Thoracic aorta (tissue), 2 donors: ENCODE measurements around the gene LRRC49. TPM values are rescaled to one million over a fixed set of nuclear protein-coding genes. Genes with fewer than 3 reads are reported as not detected.
"Not testable (repeated sequence)": the region's sequence is repeated elsewhere in the genome, so short reads cannot be mapped to it uniquely, and the experiment has no call there.

Source experiments
- ATAC-seq: fragments of 150-250 bp; one replicate; pipeline ENCODE4 v1.8.0; 2017; ENCODE audit warnings: low read depth; ENCODE audit not compliant: insufficient number of reproducible peaks, low FRiP score
- DNase-seq: peaks from one replicate; pipeline ENCODE4 v3.0.0-alpha.2; 2020; ENCODE audit warnings: low spot score
- H3K27ac ChIP-seq, 2 donors: fragments of 200-600 bp; sonication (generic); 1 replicate in 1 of 2; 2 replicates in 1 of 2; pipeline ENCODE4 v1.5.1; 2016; ENCODE audit warnings: mild to moderate bottlenecking in 2 of 2, moderate library complexity in 2 of 2
- H3K27me3 ChIP-seq: fragments of 200-600 bp; sonication (generic); replicated peaks from 2 replicates; pipeline ENCODE4 v1.6.0; 2016; ENCODE audit warnings: mild to moderate bottlenecking; ENCODE audit not compliant: insufficient read depth
- H3K36me3 ChIP-seq: fragments of 200-600 bp; sonication (generic); one replicate; pipeline ENCODE4 v1.5.1; 2016
- H3K4me1 ChIP-seq, 2 donors: fragments of 200-600 bp; sonication (generic); 1 replicate in 1 of 2; 2 replicates in 1 of 2; pipeline versions ENCODE4 v1.5.1 to v1.6.0; 2016; ENCODE audit warnings: low read depth in 2 of 2, mild to moderate bottlenecking in 1 of 2; ENCODE audit not compliant: control insufficient read depth in 1 of 2
- H3K4me3 ChIP-seq: fragments of 200-600 bp; sonication (generic); 2 replicates; pipeline ENCODE4 v1.5.1; 2016; ENCODE audit warnings: mild to moderate bottlenecking
- H3K9me3 ChIP-seq: fragments of 200-600 bp; sonication (generic); 2 replicates; pipeline ENCODE4 v1.5.1; 2016
- total RNA-seq, 2 donors: library from RNA; depleted of rRNA; stranded (reverse); fragments of >200 nt; gene quantifications; one replicate each; pipeline versions ENCODE4 v1.1.0 to v1.2.3, GENCODE V29; 2016
- TF ChIP-seq, protein P1 (sequence below): fragments of 200-600 bp; sonication (generic); IDR thresholded peaks from one replicate; pipeline ENCODE4 v1.5.1; 2019; ENCODE audit warnings: antibody characterized with exemption

LRRC49 gene
- total RNA-seq, 2 donors from 2014 or later, result 8.9 to 9.4 TPM

DNA sequence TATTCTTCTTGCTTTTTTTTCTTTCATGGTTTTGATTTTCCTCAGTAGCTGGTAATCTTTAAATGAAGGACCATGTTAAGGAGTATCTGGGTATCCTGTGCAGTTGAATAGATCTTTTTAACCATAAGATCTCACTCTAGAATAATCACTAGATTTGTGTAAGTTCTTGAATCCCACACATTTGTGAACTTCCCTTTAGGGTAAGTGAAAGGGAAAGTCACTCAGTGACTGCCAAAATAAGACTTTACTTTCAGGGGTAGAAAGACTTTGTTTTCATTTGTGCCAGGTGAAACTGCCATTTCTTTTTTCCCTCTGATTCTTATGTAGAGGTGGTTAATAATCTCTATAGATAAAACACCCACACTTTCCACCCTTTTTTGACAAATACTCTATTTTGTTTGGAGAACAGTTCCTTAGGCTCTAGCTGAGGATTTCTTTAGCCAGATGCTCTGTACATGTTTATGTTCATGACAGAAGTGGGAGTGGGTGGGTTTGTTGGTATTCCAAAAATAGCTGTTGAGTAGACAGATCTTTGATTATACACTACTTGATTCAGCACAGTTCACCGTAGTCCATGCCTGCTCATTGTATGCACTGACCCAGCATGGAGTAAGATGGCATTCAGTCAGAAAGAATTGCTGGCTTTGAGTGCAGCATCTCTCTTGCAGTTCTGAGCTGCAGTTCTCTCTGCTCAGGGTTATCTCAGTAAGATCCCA is 28.5 kb downstream of the LRRC49 start:
- Histone ChIP-seq H3K27ac (no peak overlapping the region), H3K4me3 (no peak overlapping the region), H3K27me3 (no peaks in the 10 kb centered on the region), H3K9me3 (no peaks in the 10 kb centered on the region), H3K36me3 (no peaks in the 10 kb centered on the region), H3K4me1 (no peaks in the 10 kb centered on the region)
- no peak for ATAC-seq
- no peak for DNase-seq
- TF ChIP-seq, protein P1, sequence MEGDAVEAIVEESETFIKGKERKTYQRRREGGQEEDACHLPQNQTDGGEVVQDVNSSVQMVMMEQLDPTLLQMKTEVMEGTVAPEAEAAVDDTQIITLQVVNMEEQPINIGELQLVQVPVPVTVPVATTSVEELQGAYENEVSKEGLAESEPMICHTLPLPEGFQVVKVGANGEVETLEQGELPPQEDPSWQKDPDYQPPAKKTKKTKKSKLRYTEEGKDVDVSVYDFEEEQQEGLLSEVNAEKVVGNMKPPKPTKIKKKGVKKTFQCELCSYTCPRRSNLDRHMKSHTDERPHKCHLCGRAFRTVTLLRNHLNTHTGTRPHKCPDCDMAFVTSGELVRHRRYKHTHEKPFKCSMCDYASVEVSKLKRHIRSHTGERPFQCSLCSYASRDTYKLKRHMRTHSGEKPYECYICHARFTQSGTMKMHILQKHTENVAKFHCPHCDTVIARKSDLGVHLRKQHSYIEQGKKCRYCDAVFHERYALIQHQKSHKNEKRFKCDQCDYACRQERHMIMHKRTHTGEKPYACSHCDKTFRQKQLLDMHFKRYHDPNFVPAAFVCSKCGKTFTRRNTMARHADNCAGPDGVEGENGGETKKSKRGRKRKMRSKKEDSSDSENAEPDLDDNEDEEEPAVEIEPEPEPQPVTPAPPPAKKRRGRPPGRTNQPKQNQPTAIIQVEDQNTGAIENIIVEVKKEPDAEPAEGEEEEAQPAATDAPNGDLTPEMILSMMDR, result no peak

DNA sequence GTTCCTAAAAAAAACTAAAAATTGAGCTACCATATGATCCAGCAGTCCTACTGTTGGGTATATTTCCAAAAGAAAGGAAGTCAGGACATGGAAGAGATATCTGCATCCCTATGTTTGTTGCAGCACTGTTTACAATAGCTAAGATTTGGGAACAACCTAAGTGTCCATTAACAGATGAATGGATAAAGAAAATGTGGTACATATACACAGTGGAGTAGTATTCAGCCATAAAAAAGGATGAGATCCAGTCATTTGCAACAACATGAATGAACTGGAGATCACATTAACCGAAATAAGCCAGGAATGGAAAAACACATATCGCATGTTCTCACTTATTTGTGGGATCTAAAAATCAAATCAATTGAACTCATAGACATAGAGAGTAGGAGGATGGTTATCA is 29.5 kb downstream of the LRRC49 start:
- Histone ChIP-seq H3K36me3 (no peaks in the 10 kb centered on the region), H3K27me3 (no peaks in the 10 kb centered on the region), H3K27ac (no peak overlapping the region), H3K4me3 (no peak overlapping the region), H3K9me3 (no peaks in the 10 kb centered on the region), H3K4me1 (no peaks in the 10 kb centered on the region)
- TF ChIP-seq, protein P1, result no peak
- no peak for ATAC-seq
- no peak for DNase-seq

DNA sequence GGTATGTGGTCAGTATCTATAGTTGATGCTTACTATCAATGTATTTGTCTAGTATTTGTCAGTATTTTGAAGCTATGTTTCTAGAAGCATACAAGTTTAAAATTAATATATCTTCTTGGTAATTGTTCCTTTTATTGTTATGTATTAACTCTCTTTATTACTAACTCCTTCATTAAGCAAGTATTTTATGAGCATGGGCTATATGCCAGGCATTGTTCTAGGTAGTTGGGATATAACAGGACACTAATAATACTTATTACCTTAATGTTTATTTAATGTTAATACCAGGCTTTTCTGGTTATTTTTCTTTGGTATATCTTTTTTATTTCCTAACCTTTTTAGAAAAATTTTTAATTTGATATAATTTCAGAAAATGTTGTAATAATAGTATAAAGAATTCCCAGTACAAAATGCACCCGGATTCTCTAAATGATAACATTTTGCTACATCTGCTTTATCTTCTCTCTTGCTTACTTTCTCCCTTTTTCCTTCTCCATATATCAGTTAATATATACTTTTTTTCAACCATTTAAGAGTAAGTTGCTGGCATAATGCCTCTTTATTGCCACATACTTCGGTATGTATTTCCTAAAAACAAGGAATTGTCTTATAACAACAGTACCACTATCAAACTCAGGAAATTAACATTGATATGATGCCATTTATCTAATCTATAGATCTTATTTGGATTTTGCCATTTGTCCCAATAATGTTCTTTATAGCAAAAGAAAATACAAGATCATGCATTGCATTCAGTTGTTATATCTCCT is 30.9 kb downstream of the LRRC49 start:
- no peak overlapping the region for H3K4me3 ChIP-seq
- DNase-seq (no peak), ATAC-seq (no peak)
- TF ChIP-seq, protein P1, result no peak
- H3K36me3 ChIP-seq, result no peaks in the 10 kb centered on the region
- H3K27ac ChIP-seq, result no peak overlapping the region
- H3K4me1 ChIP-seq, result no peaks in the 10 kb centered on the region
- no peaks in the 10 kb centered on the region for H3K27me3 ChIP-seq
- no peaks in the 10 kb centered on the region for H3K9me3 ChIP-seq

DNA sequence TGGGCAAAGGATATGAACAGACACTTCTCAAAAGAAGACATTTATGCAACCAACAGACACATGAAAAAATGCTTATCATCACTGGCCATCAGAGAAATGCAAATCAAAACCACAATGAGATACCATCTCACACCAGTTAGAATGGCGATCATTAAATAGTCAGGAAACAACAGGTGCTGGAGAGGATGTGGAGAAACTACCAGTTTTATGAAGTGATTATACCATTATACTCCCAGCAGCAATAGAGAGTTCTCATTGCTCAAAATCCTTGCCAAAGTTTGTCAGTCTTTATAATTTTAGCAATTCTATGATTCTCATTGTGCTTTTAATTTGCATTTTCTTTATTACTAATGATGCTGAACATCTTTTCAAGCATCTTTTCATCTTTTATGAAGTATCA is 34.3 kb downstream of the LRRC49 start:
- H3K27me3 ChIP-seq, ATAC-seq, H3K4me3 ChIP-seq, H3K27ac ChIP-seq, H3K4me1 ChIP-seq, H3K36me3 ChIP-seq, H3K9me3 ChIP-seq, DNase-seq: not testable (repeated sequence)

DNA sequence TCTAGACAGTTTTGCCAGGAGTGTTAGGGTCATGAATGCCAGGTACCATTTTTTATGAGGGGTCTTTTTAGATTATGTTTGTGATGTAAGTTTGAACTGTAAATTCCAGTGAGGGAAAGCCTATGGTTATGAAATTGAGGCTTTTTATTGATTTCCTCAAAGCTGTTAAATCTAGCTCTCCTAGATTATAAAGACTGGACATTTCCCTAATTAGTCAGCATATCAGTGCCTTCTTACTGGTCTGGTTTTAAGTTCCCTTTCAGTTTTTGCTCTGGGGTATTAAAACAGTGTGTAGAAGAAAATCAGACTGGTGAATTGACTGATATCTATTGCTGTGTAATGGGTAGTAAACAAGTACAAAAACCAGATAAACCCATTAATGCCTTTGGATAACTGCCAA is 39.2 kb downstream of the LRRC49 start:
- Histone ChIP-seq H3K9me3 (no peaks in the 10 kb centered on the region), H3K36me3 (peaks cover 5% of the 10 kb centered on the region)
- no peak for ATAC-seq

More for the DNA sequence above, 39.2 kb downstream of the LRRC49 start:
- Histone ChIP-seq H3K27me3 (no peaks in the 10 kb centered on the region), H3K4me1 (no peaks in the 10 kb centered on the region), H3K27ac (no peak overlapping the region), H3K4me3 (no peak overlapping the region)
- no peak for DNase-seq
- TF ChIP-seq, protein P1, result no peak
